Loucy (cell line): ENCODE data around the gene KRTAP9-8.
"Not testable (repeated sequence)": the region's sequence is repeated elsewhere in the genome, so short reads cannot be mapped to it uniquely, and the experiment has no call there.

Source experiments
- H2AFZ ChIP-seq: fragments of 200-600 bp; sonication (generic); 2 replicates; pipeline ENCODE4 v1.6.0; 2016; ENCODE audit warnings: antibody characterized with exemption, mild to moderate bottlenecking, low read length, moderate library complexity
- H3F3A ChIP-seq: fragments of 200-600 bp; 2 replicates; pipeline ENCODE4 v1.6.0; 2016; ENCODE audit warnings: antibody characterized with exemption, low read depth, mild to moderate bottlenecking
- H3K27me3 ChIP-seq: fragments of 200-600 bp; sonication (generic); 2 replicates; pipeline ENCODE4 v1.6.1; 2014; ENCODE audit warnings: low read length, mild to moderate bottlenecking; ENCODE audit not compliant: insufficient read depth, poor library complexity, severe bottlenecking
- H3K36me3 ChIP-seq: fragments of 200-600 bp; sonication (generic); 2 replicates; pipeline ENCODE4 v1.6.1; 2016; ENCODE audit warnings: low read length; ENCODE audit not compliant: insufficient read depth
- H3K4me1 ChIP-seq: fragments of 200-600 bp; sonication (generic); 2 replicates; pipeline ENCODE4 v1.5.1; 2014; ENCODE audit warnings: low read length, mild to moderate bottlenecking; ENCODE audit not compliant: insufficient read depth, poor library complexity, severe bottlenecking
- H3K4me2 ChIP-seq: fragments of 200-600 bp; sonication (generic); 2 replicates; pipeline ENCODE4 v1.6.0; 2014; ENCODE audit warnings: antibody characterized with exemption, low read length, low read depth, mild to moderate bottlenecking; ENCODE audit not compliant: poor library complexity, severe bottlenecking
- H3K4me3 ChIP-seq: fragments of 200-600 bp; sonication (generic); 2 replicates; pipeline ENCODE4 v1.5.1; 2014; ENCODE audit warnings: low read length, mild to moderate bottlenecking, mixed read lengths; ENCODE audit not compliant: poor library complexity, severe bottlenecking
- H3K79me2 ChIP-seq: fragments of 200-600 bp; sonication (generic); 2 replicates; pipeline ENCODE4 v1.6.1; 2014; ENCODE audit warnings: low read length; ENCODE audit not compliant: insufficient read depth
- H3K9ac ChIP-seq: fragments of 200-600 bp; sonication (generic); 2 replicates; pipeline ENCODE4 v1.6.0; 2014; ENCODE audit warnings: mild to moderate bottlenecking, low read depth, low read length, moderate library complexity; ENCODE audit not compliant: poor library complexity, severe bottlenecking
- H3K9me2 ChIP-seq: fragments of 200-600 bp; sonication (generic); replicated peaks from 2 replicates; pipeline ENCODE4 v1.6.1; 2016; ENCODE audit warnings: low read depth, low read length, mixed read lengths
- H3K9me3 ChIP-seq: fragments of 200-600 bp; sonication (generic); 2 replicates; pipeline ENCODE4 v1.6.1; 2014; ENCODE audit warnings: mild to moderate bottlenecking, antibody characterized with exemption, low read length, low read depth; ENCODE audit not compliant: insufficient read depth
- H4K20me1 ChIP-seq: fragments of 200-600 bp; sonication (generic); 2 replicates; pipeline ENCODE4 v1.6.0; 2014; ENCODE audit warnings: antibody characterized with exemption, low read length, mild to moderate bottlenecking; ENCODE audit not compliant: insufficient read depth, poor library complexity, severe bottlenecking
- EZH2phosphoT487 ChIP-seq: fragments of 200-600 bp; IDR thresholded peaks from 2 replicates; pipeline ENCODE4 v1.6.1; 2018; ENCODE audit warnings: antibody characterized with exemption, mild to moderate bottlenecking, moderate library complexity, borderline replicate concordance
- TF ChIP-seq, protein P1 (sequence below): fragments of 200-600 bp; sonication (generic); conservative IDR thresholded peaks from 2 replicates; pipeline ENCODE4 v1.5.1; 2014; ENCODE audit warnings: mild to moderate bottlenecking, antibody characterized with exemption, low read length

Gene KRTAP9-8

DNA sequence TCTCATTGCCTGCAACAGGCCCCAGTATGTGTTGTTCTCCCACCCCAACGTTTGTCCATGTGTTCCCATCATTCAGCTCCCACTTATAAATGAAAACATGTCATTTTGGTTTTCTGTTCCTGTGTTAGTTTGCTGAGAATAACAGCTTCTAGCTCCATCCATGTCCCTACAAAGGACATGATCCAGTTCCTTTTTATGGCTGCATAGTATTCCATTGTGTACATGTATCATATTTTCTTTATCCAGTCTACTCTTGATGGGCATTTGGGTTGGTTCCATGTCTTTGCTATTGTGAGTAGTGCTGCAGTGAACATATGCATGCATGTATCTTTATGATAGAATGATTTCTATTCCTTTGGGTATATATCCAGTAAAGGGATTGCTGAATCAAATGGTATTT is 22.1 kb upstream of the KRTAP9-8 start:
- H3K9ac ChIP-seq = no peak overlapping the region
- H3F3A ChIP-seq = no peaks in the 10 kb centered on the region
- no peak overlapping the region for H3K4me3 ChIP-seq
- H3K79me2 ChIP-seq = no peaks in the 10 kb centered on the region
- H3K9me3 ChIP-seq = no peaks in the 10 kb centered on the region
- no peaks in the 10 kb centered on the region for H3K27me3 ChIP-seq
- H2AFZ ChIP-seq = no peak overlapping the region
- no peaks in the 10 kb centered on the region for H3K9me2 ChIP-seq
- TF ChIP-seq, protein P1, sequence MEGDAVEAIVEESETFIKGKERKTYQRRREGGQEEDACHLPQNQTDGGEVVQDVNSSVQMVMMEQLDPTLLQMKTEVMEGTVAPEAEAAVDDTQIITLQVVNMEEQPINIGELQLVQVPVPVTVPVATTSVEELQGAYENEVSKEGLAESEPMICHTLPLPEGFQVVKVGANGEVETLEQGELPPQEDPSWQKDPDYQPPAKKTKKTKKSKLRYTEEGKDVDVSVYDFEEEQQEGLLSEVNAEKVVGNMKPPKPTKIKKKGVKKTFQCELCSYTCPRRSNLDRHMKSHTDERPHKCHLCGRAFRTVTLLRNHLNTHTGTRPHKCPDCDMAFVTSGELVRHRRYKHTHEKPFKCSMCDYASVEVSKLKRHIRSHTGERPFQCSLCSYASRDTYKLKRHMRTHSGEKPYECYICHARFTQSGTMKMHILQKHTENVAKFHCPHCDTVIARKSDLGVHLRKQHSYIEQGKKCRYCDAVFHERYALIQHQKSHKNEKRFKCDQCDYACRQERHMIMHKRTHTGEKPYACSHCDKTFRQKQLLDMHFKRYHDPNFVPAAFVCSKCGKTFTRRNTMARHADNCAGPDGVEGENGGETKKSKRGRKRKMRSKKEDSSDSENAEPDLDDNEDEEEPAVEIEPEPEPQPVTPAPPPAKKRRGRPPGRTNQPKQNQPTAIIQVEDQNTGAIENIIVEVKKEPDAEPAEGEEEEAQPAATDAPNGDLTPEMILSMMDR = no peak
- no peak for TF ChIP-seq EZH2phosphoT487
- H3K4me2 ChIP-seq = no peak overlapping the region
- no peaks in the 10 kb centered on the region for H3K4me1 ChIP-seq
- H4K20me1 ChIP-seq = no peaks in the 10 kb centered on the region
- H3K36me3 ChIP-seq = no peaks in the 10 kb centered on the region

- H3K9ac ChIP-seq = no peak overlapping the region
- no peaks in the 10 kb centered on the region for H3K9me2 ChIP-seq
- H3K4me1 ChIP-seq = no peaks in the 10 kb centered on the region
- H3K4me3 ChIP-seq = no peak overlapping the region
- TF ChIP-seq EZH2phosphoT487 = no peak
- TF ChIP-seq, protein P1 = no peak
- H3K4me2 ChIP-seq = no peak overlapping the region
- H3K36me3 ChIP-seq = no peaks in the 10 kb centered on the region
- H4K20me1 ChIP-seq = no peaks in the 10 kb centered on the region
- no peak overlapping the region for H2AFZ ChIP-seq
- H3K27me3 ChIP-seq = no peaks in the 10 kb centered on the region
- no peaks in the 10 kb centered on the region for H3F3A ChIP-seq
- H3K9me3 ChIP-seq = no peaks in the 10 kb centered on the region
- no peaks in the 10 kb centered on the region for H3K79me2 ChIP-seq
Observed at GRCh38 chr17:41223821-41224220, 14.0 kb upstream of the KRTAP9-8 start.

GRCh38 chr17:41226051-41226450 is 11.7 kb upstream of the KRTAP9-8 start:
- Histone ChIP-seq H3K79me2 (no peaks in the 10 kb centered on the region), H3K9me3 (no peaks in the 10 kb centered on the region), H3K4me3 (no peak overlapping the region), H3K9me2 (no peaks in the 10 kb centered on the region), H4K20me1 (no peaks in the 10 kb centered on the region), H3F3A (no peaks in the 10 kb centered on the region), H2AFZ (no peak overlapping the region), H3K4me2 (no peak overlapping the region), H3K9ac (no peak overlapping the region), H3K27me3 (no peaks in the 10 kb centered on the region), H3K36me3 (no peaks in the 10 kb centered on the region), H3K4me1 (no peaks in the 10 kb centered on the region)
- TF ChIP-seq EZH2phosphoT487 = no peak
- TF ChIP-seq, protein P1 = no peak

GRCh38 chr17:41226598-41227095 is 11.2 kb upstream of the KRTAP9-8 start, which contains the start of gene KRTAP9-2:
Gene KRTAP9-2, plus strand, starts transcription at chr17:41226648. Its CDS starts 7 bp downstream, at chr17:41226655.
- not testable (repeated sequence) for H3K4me2 ChIP-seq, H3K79me2 ChIP-seq, H3K9ac ChIP-seq, H3K9me2 ChIP-seq, H3K27me3 ChIP-seq, H3K4me1 ChIP-seq, H3K9me3 ChIP-seq, H3K36me3 ChIP-seq, H3K4me3 ChIP-seq, H4K20me1 ChIP-seq, H3F3A ChIP-seq, H2AFZ ChIP-seq
